MCF 10A (cell line): ENCODE measurements around the gene PAK2. TPM values are rescaled to one million over a fixed set of nuclear protein-coding genes. Genes with fewer than 3 reads are reported as not detected.
A peak's percentile ranks its signal among the peaks of the same experiment; 100 is the strongest.
"Not testable (repeated sequence)": the region's sequence is repeated elsewhere in the genome, so short reads cannot be mapped to it uniquely, and the experiment has no call there.

Source experiments
- BruUV-seq: library from RNA; stranded (reverse); fragments of 400-500 nt; replicated peaks from 2 replicates; lab custom pipeline; 2021; lab: Mats Ljungman, UMichigan
- CTCF ChIA-PET: fragments of 300-600 bp; sonication (Branson Sonifier 250); formaldehyde crosslinking; extraction: SDS; loops from one replicate; lab custom pipeline; 2021; ENCODE audit warnings: antibody characterized with exemption, inconsistent platforms; lab: Yijun Ruan, JAX
- POLR2A ChIA-PET: fragments of 300-600, 350-650 bp; sonication (Branson Sonifier 250); formaldehyde crosslinking; extraction: SDS; loops from one replicate; lab custom pipeline; 2020; ENCODE audit warnings: antibody characterized with exemption, inconsistent platforms; lab: Yijun Ruan, JAX
- DNase-seq: peaks from one replicate; pipeline ENCODE4 v3.0.0-alpha.2; 2018; ENCODE audit not compliant: unreplicated experiment
- H3K27ac Mint-ChIP-seq: one replicate; pipeline ENCODE4 v1.8.0; 2022; ENCODE audit warnings: mild to moderate bottlenecking, low read depth, mixed read lengths; ENCODE audit not compliant: unreplicated experiment
- H3K27me3 Mint-ChIP-seq: one replicate; pipeline ENCODE4 v1.8.0; 2022; ENCODE audit warnings: mixed read lengths; ENCODE audit not compliant: insufficient read depth, unreplicated experiment
- H3K36me3 Mint-ChIP-seq: one replicate; pipeline ENCODE4 v1.8.0; 2022; ENCODE audit warnings: mild to moderate bottlenecking, moderate library complexity, mixed read lengths; ENCODE audit not compliant: insufficient read depth, unreplicated experiment
- H3K4me1 Mint-ChIP-seq: one replicate; pipeline ENCODE4 v1.8.0; 2022; ENCODE audit warnings: mixed read lengths; ENCODE audit not compliant: insufficient read depth, unreplicated experiment
- H3K4me3 Mint-ChIP-seq: one replicate; pipeline ENCODE4 v1.8.0; 2022; ENCODE audit warnings: mild to moderate bottlenecking, moderate library complexity, mixed read lengths; ENCODE audit not compliant: unreplicated experiment
- H3K9me3 Mint-ChIP-seq: one replicate; pipeline ENCODE4 v1.8.0; 2022; ENCODE audit warnings: mixed read lengths; ENCODE audit not compliant: unreplicated experiment
- intact Hi-C: fragments of 100-400 bp; cut with micrococcal nuclease; formaldehyde crosslinking; loops from 2 replicates; pipeline ENCODE4 v1.14.1; 2022
- total RNA-seq: library from RNA; stranded (reverse); gene quantifications from 2 replicates; pipeline ENCODE4 v1.2.3, GENCODE V29; 2022
- TF ChIP-seq, protein P1 (sequence below): fragments of 200-600 bp; IDR thresholded peaks from one replicate; pipeline ENCODE4 v1.8.0; 2022; ENCODE audit warnings: antibody characterized with exemption, mild to moderate bottlenecking; ENCODE audit not compliant: unreplicated experiment

The PAK2 gene
- total RNA-seq, 1 experiment from 2014 or later = 119 TPM

DNA sequence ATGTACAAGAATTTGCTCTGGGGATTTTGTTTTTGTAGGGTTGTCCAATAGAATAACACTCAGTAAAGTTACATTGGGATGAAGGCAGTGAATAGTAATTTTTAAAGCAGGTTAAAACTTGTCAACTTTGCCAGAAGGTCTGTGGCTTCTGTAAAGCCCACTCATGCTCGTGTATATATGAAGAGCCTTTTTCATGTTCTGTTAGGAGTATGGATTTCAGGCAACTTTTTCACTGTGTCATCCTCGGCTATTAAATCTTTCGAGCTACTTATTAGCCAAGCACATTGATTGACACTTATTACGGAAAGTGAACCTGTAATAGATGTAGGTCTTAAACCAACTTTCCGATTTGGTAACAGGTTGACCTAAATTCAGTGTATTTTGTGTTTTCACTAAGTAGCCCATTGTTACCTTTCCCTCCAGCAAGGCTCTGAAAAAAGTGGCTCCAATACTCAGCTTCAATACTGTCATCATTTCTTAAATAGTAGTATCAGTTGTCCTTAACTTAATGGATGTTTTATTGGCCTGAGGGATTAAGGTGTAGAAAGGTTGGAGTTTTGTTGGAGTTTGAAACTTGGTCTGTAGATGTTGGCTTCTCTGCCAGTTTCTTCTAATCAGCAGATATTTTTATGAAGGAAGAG, 1.7 kb downstream of the PAK2 start:
- H3K4me1 Mint-ChIP-seq = peaks cover 11% of the 10 kb centered on the region
- peak overlapping the region; percentile 98 for H3K4me3 Mint-ChIP-seq
- POLR2A ChIA-PET = interaction anchor here (0.5 to 4.9 kb wide), 27 partner anchors 11 to 971 kb away, joined by 3 to 66 read pairs (median 9); partner anchors contain the start of genes CEP19, FBXO45, NCBP2 and PIGX
- peaks cover 12% of the 10 kb centered on the region for H3K36me3 Mint-ChIP-seq
- CTCF ChIA-PET = interaction anchor here (0.7 kb wide), 1 partner anchor 29 kb away, joined by 5 read pairs; no protein-coding TSS in a partner anchor
- DNase-seq = no peak
- peak overlapping the region; percentile 98 for H3K27ac Mint-ChIP-seq
- H3K9me3 Mint-ChIP-seq = peaks cover 7% of the 10 kb centered on the region
- H3K27me3 Mint-ChIP-seq = no peaks in the 10 kb centered on the region
- TSS peak; percentile 63 for BruUV-seq
- TF ChIP-seq, protein P1, sequence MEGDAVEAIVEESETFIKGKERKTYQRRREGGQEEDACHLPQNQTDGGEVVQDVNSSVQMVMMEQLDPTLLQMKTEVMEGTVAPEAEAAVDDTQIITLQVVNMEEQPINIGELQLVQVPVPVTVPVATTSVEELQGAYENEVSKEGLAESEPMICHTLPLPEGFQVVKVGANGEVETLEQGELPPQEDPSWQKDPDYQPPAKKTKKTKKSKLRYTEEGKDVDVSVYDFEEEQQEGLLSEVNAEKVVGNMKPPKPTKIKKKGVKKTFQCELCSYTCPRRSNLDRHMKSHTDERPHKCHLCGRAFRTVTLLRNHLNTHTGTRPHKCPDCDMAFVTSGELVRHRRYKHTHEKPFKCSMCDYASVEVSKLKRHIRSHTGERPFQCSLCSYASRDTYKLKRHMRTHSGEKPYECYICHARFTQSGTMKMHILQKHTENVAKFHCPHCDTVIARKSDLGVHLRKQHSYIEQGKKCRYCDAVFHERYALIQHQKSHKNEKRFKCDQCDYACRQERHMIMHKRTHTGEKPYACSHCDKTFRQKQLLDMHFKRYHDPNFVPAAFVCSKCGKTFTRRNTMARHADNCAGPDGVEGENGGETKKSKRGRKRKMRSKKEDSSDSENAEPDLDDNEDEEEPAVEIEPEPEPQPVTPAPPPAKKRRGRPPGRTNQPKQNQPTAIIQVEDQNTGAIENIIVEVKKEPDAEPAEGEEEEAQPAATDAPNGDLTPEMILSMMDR = no peak
- intact Hi-C loops = loop anchor here (2.0 to 5.0 kb wide), 2 partner anchors 51 to 66 kb away; no protein-coding TSS in a partner anchor

DNA sequence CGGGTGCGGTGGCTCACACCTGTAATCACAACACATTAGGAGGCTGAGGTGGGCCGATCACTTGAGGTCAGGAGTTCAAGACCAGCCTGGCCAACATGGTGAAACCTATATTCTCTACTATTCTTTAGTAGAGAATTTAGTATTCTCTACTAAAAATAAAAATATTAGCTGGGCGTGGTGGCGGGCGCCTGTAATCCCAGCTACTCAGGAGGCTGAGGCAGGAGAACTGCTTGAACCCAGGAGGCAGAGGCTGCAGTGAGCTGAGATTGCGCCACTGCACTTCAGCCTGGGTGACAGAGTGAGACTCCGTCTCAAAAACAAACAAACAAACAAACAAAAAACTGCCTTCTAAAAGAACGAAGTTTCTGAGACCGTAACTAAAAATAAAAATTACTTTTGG, 3.9 kb downstream of the PAK2 start:
- H3K4me3 Mint-ChIP-seq, H3K27ac Mint-ChIP-seq, DNase-seq, H3K9me3 Mint-ChIP-seq, CTCF ChIA-PET, BruUV-seq, H3K27me3 Mint-ChIP-seq: not testable (repeated sequence)
- peaks cover 13% of the 10 kb centered on the region for H3K36me3 Mint-ChIP-seq
- intact Hi-C loops = loop anchor here (5.0 kb wide), 1 partner anchor 64 kb away; no protein-coding TSS in a partner anchor
- H3K4me1 Mint-ChIP-seq = peaks cover 16% of the 10 kb centered on the region
- POLR2A ChIA-PET = interaction anchor here (0.6 to 1.9 kb wide), 5 partner anchors 21 to 199 kb away, joined by 3 to 7 read pairs (median 3); partner anchors contain the start of gene NCBP2

DNA sequence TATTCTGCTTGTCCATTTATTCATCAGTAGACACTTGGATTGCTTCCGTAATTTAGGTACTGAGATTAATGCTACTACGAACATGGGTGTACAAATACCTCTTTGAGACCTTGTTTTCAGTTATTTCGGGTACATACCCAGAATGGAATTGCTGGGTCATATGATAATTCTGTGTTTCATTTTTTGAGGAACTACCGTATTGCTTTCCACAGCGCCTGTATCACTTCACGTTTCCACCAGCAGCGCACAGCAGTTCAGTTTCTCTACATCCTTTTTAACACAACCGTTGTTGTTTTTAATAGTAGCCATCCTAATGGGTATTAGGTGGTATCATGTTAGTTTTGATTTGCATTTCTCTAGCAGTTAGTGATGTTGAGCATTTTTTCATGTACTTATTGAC, 9.5 kb downstream of the PAK2 start:
- Mint-ChIP-seq H3K4me1 (peaks cover 11% of the 10 kb centered on the region), H3K36me3 (peaks cover 35% of the 10 kb centered on the region), H3K9me3 (no peaks in the 10 kb centered on the region), H3K4me3 (no peak overlapping the region), H3K27me3 (no peaks in the 10 kb centered on the region), H3K27ac (no peak overlapping the region)
- intact Hi-C loops = no loop called here
- no peak for DNase-seq
- TF ChIP-seq, protein P1 = no peak
- ChIA-PET POLR2A (no interaction called here), CTCF (no interaction called here)
- no TSS peak for BruUV-seq

GRCh38 chr3:196753201-196753600, 13.5 kb downstream of the PAK2 start:
- Mint-ChIP-seq H3K9me3 (peaks cover 10% of the 10 kb centered on the region), H3K36me3 (peaks cover 41% of the 10 kb centered on the region), H3K27ac (no peak overlapping the region), H3K27me3 (no peaks in the 10 kb centered on the region), H3K4me1 (peaks cover 32% of the 10 kb centered on the region), H3K4me3 (no peak overlapping the region)
- intact Hi-C loops = no loop called here
- no peak for DNase-seq
- CTCF ChIA-PET = no interaction called here
- POLR2A ChIA-PET = interaction anchor here (0.6 to 2.2 kb wide), 3 partner anchors 10 to 18 kb away, joined by 3 to 20 read pairs (median 3); partner anchors contain the start of gene PAK2
- BruUV-seq = no TSS peak
- TF ChIP-seq, protein P1 = no peak
